Measurements from ENCODE around the gene SPNS2. TPM values are rescaled to one million over a fixed set of nuclear protein-coding genes. Genes with fewer than 3 reads are reported as not detected.
"Not testable (repeated sequence)": the region's sequence is repeated elsewhere in the genome, so short reads cannot be mapped to it uniquely, and the experiment has no call there.

SPNS2 gene
- polyA plus RNA-seq, 1 of the 3 experiments (the other 2 are of a cell fraction) = 0.08 TPM

DNA sequence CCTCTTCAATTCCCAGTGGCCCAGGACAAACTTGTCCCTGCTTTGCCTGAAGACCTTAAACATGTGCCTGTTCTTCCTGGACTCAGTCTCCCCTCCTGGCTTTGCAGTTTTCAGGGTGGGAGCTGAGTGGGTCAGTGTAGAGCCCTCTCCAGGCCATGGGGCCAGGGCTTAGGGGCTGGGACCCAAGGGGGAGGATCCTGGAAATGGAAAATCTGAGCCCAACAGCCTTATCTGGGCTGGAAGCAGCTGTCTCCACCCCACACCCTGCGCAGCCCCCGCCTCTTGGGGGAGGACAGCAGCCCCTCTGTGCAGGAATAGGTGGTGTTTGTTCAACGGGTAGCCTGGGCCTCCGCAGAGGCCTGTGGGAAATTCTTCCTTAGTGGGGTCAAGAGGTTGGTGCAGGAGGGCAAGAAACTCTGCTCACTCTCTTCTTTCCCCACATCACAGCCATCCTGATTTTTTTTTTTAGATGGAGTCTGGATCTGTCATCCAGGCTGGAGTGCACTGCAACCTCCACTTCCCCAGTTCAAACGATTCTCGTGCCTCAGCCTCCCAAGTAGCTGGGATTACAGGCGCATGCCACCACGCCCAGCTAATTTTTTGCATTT lies 78.8 kb downstream of the SPNS2 start:
- Histone ChIP-seq H3F3A (replicated peaks; ENCODE audit: insufficient read depth) (no peaks in the 10 kb centered on the region), H3K36me3 (replicated peaks in 1 of 2; ENCODE audit: control insufficient read depth in 1 of 2, insufficient read depth in 2 of 2, low read length in 1 of 2) (no peaks in the 10 kb centered on the region), H4K20me1 (ENCODE audit: insufficient read depth) (no peaks in the 10 kb centered on the region), H3K4me1 (ENCODE audit: control insufficient read depth in 1 of 2, insufficient read depth in 2 of 2, low read depth in 1 of 2, low read length in 1 of 2) (peaks cover 0 to 1% of the 10 kb centered on the region in 2 experiments; a peak in 1 of 4 replicates), H3K4me2 (no peak overlapping the region), H3K79me2 (ENCODE audit: insufficient read depth) (no peaks in the 10 kb centered on the region), H3K27me3 (ENCODE audit: insufficient read depth) (peaks cover 21% of the 10 kb centered on the region; the same call in 1 of the 2 replicates), H3K9ac (no peak overlapping the region), H2AFZ (ENCODE audit: low read depth) (no peak overlapping the region), H3K9me2 (no peaks in the 10 kb centered on the region), H3K27ac (ENCODE audit: low read depth in 2 of 2, low read length in 1 of 2) (no peak overlapping the region), H3K4me3 (ENCODE audit: low read depth in 2 of 2, low read length in 1 of 2) (no peak overlapping the region), H3K9me3 (no peaks in the 10 kb centered on the region)
- ChIA-PET POLR2A (interaction anchor here (0.6 kb wide), 1 partner anchor 11 kb away, joined by 3 read pairs; no protein-coding TSS in a partner anchor), CTCF (interaction anchor here (4.3 to 5.6 kb wide), 2 partner anchors 11 to 49 kb away, joined by 25 to 28 read pairs; no protein-coding TSS in a partner anchor)
- DNase-seq = no peak
- WGBS (ENCODE audit: low lambda C conversion rate) = 89% methylated on average over 7 of the region's 8 CpGs
- TF ChIP-seq, protein P1, sequence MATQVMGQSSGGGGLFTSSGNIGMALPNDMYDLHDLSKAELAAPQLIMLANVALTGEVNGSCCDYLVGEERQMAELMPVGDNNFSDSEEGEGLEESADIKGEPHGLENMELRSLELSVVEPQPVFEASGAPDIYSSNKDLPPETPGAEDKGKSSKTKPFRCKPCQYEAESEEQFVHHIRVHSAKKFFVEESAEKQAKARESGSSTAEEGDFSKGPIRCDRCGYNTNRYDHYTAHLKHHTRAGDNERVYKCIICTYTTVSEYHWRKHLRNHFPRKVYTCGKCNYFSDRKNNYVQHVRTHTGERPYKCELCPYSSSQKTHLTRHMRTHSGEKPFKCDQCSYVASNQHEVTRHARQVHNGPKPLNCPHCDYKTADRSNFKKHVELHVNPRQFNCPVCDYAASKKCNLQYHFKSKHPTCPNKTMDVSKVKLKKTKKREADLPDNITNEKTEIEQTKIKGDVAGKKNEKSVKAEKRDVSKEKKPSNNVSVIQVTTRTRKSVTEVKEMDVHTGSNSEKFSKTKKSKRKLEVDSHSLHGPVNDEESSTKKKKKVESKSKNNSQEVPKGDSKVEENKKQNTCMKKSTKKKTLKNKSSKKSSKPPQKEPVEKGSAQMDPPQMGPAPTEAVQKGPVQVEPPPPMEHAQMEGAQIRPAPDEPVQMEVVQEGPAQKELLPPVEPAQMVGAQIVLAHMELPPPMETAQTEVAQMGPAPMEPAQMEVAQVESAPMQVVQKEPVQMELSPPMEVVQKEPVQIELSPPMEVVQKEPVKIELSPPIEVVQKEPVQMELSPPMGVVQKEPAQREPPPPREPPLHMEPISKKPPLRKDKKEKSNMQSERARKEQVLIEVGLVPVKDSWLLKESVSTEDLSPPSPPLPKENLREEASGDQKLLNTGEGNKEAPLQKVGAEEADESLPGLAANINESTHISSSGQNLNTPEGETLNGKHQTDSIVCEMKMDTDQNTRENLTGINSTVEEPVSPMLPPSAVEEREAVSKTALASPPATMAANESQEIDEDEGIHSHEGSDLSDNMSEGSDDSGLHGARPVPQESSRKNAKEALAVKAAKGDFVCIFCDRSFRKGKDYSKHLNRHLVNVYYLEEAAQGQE (IDR thresholded peaks at IDR 0.05; ENCODE audit: low read depth, low read length) = no peak
- TF ChIP-seq SMC3 (IDR thresholded peaks at IDR 0.05; ENCODE audit: low read depth, low read length) (no peak), MEF2A (IDR thresholded peaks at IDR 0.05; ENCODE audit: borderline replicate concordance, low read depth) (no peak), EP300 (IDR thresholded peaks at IDR 0.05; ENCODE audit: borderline replicate concordance in 1 of 2, low read depth in 1 of 2, low read length in 1 of 2) (no peak), YY1 (IDR thresholded peaks at IDR 0.05; ENCODE audit: low read depth) (no peak)

DNA sequence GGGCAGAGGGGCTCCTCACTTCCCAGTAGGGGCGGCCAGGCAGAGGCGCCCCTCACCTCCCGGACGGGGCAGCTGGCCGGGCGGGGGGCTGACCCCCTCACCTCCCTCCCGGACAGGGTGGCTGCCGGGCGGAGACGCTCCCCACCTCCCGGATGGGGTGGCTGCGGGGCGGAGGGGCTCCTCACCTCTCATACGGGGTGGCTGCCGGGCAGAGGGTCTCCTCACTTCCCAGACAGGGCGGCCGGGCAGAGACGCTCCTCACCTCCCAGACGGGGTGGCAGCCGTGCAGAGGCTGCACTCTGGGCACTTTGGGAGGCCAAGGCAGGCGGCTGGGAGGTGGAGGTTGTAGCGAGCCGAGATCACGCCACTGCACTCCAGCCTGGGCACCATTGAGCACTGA lies 79.7 kb downstream of the SPNS2 start:
- POLR2A ChIA-PET; H3K36me3 ChIP-seq (replicated peaks in 1 of 2; ENCODE audit: control insufficient read depth in 1 of 2, insufficient read depth in 2 of 2, low read length in 1 of 2); H3K79me2 ChIP-seq (ENCODE audit: insufficient read depth); H3K9me2 ChIP-seq; H2AFZ ChIP-seq (ENCODE audit: low read depth); H4K20me1 ChIP-seq (ENCODE audit: insufficient read depth); H3K4me2 ChIP-seq; H3K4me3 ChIP-seq (ENCODE audit: low read depth in 2 of 2, low read length in 1 of 2); DNase-seq; H3K9me3 ChIP-seq; H3K4me1 ChIP-seq (ENCODE audit: control insufficient read depth in 1 of 2, insufficient read depth in 2 of 2, low read depth in 1 of 2, low read length in 1 of 2); H3F3A ChIP-seq (replicated peaks; ENCODE audit: insufficient read depth); H3K9ac ChIP-seq; H3K27ac ChIP-seq (ENCODE audit: low read depth in 2 of 2, low read length in 1 of 2): not testable (repeated sequence)
- whole genome bisulfite sequencing (ENCODE audit: low lambda C conversion rate) = 88% methylated on average over 3 of the region's 24 CpGs
- peaks cover 30% of the 10 kb centered on the region for H3K27me3 ChIP-seq (ENCODE audit: insufficient read depth)
- CTCF ChIA-PET = interaction anchor here (4.3 to 5.6 kb wide), 2 partner anchors 11 to 48 kb away, joined by 25 to 28 read pairs; no protein-coding TSS in a partner anchor

DNA sequence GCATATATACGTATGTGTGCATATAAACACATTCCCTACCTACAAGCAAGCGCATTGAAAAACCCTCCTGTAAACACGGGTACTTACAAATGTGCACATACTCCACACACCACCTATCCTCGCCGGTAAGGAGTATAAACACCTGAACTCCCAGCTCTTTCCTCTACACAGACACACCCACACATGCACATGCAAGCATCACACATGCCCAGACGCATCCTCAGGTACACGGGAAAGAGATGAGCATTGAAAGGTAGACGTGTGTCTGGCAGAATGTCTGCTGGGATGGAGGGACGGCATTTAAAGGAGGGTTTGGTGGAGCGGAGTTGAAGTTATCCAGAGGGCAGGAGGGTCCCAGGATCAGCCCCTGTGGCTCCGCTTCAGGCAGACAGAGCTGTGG lies 81.0 kb downstream of the SPNS2 start:
- Histone ChIP-seq H3K9ac (no peak overlapping the region), H3K36me3 (replicated peaks in 1 of 2; ENCODE audit: control insufficient read depth in 1 of 2, insufficient read depth in 2 of 2, low read length in 1 of 2) (no peaks in the 10 kb centered on the region), H2AFZ (ENCODE audit: low read depth) (no peak overlapping the region), H3K4me3 (ENCODE audit: low read depth in 2 of 2, low read length in 1 of 2) (no peak overlapping the region), H3K9me3 (no peaks in the 10 kb centered on the region), H3K9me2 (no peaks in the 10 kb centered on the region), H3F3A (replicated peaks; ENCODE audit: insufficient read depth) (no peaks in the 10 kb centered on the region), H3K27me3 (ENCODE audit: insufficient read depth) (peaks cover 29% of the 10 kb centered on the region), H3K4me1 (ENCODE audit: control insufficient read depth in 1 of 2, insufficient read depth in 2 of 2, low read depth in 1 of 2, low read length in 1 of 2) (peaks cover 0 to 4% of the 10 kb centered on the region in 2 experiments; a peak in 1 of 4 replicates), H3K27ac (ENCODE audit: low read depth in 2 of 2, low read length in 1 of 2) (no peak overlapping the region), H4K20me1 (ENCODE audit: insufficient read depth) (no peaks in the 10 kb centered on the region), H3K4me2 (no peak overlapping the region), H3K79me2 (ENCODE audit: insufficient read depth) (no peaks in the 10 kb centered on the region)
- CTCF ChIA-PET = interaction anchor here (1.0 to 6.8 kb wide), 3 partner anchors 12 to 37 kb away, joined by 3 to 74 read pairs (median 4); no protein-coding TSS in a partner anchor
- DNase-seq = no peak
- no peak for TF ChIP-seq EZH2phosphoT487 (IDR thresholded peaks at IDR 0.05; ENCODE audit: borderline replicate concordance, low read depth)
- no peak for TF ChIP-seq YY1 (IDR thresholded peaks at IDR 0.05; ENCODE audit: low read depth)
- TF ChIP-seq GATA2 (CRISPR knock-in tag; IDR thresholded peaks at IDR 0.05) = no peak
- WGBS (ENCODE audit: low lambda C conversion rate) = 62% methylated on average over 11 of the region's 11 CpGs
- POLR2A ChIA-PET = no interaction called here

Measured in SK-N-SH (cell line).